Bronchial epithelial cell (primary cell): Measurements from ENCODE around the gene TGFB2. TPM values are rescaled to one million over a fixed set of nuclear protein-coding genes. Genes with fewer than 3 reads are reported as not detected.

Experiments used
- DNase-seq: peaks from one replicate; pipeline ENCODE4 v3.0.0-alpha.2; 2010; ENCODE audit warnings: low read depth
- FAIRE-seq: peaks from 2 replicates; lab custom pipeline; 2011; peaks lifted over from hg19 to GRCh38; lab: Jason Lieb, UNC
- H3K27me3 ChIP-seq: 2 replicates; pipeline ENCODE4 v1.5.1; 2011; ENCODE audit warnings: low read length; ENCODE audit not compliant: control insufficient read depth, insufficient read depth
- H3K36me3 ChIP-seq: 2 replicates; pipeline ENCODE4 v1.5.1; 2011; ENCODE audit warnings: low read length; ENCODE audit not compliant: control insufficient read depth, insufficient read depth
- H3K4me3 ChIP-seq: 2 replicates; pipeline ENCODE4 v1.5.1; 2011; ENCODE audit warnings: mild to moderate bottlenecking, low read depth, low read length, control low read depth
- total RNA-seq: library from RNA; depleted of rRNA; stranded (reverse); fragments of >200 nt; gene quantifications from 2 replicates; pipeline ENCODE4 v1.2.1, GENCODE V29; 2014
- TF ChIP-seq, protein P1 (sequence below): IDR thresholded peaks from 2 replicates; pipeline ENCODE4 v1.5.1; 2011; ENCODE audit warnings: mild to moderate bottlenecking, moderate library complexity, low read length, control low read depth, inconsistent platforms; ENCODE audit not compliant: insufficient read depth, severe bottlenecking

The TGFB2 gene
- total RNA-seq, 1 donor from 2014 or later, result 6.1 TPM

- H3K4me3 ChIP-seq, result no peak overlapping the region
- no peaks in the 10 kb centered on the region for H3K27me3 ChIP-seq
- no peak for FAIRE-seq
- TF ChIP-seq, protein P1, sequence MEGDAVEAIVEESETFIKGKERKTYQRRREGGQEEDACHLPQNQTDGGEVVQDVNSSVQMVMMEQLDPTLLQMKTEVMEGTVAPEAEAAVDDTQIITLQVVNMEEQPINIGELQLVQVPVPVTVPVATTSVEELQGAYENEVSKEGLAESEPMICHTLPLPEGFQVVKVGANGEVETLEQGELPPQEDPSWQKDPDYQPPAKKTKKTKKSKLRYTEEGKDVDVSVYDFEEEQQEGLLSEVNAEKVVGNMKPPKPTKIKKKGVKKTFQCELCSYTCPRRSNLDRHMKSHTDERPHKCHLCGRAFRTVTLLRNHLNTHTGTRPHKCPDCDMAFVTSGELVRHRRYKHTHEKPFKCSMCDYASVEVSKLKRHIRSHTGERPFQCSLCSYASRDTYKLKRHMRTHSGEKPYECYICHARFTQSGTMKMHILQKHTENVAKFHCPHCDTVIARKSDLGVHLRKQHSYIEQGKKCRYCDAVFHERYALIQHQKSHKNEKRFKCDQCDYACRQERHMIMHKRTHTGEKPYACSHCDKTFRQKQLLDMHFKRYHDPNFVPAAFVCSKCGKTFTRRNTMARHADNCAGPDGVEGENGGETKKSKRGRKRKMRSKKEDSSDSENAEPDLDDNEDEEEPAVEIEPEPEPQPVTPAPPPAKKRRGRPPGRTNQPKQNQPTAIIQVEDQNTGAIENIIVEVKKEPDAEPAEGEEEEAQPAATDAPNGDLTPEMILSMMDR, result no peak
- no peak for DNase-seq
- H3K36me3 ChIP-seq, result peaks cover 3% of the 10 kb centered on the region
Measured at GRCh38 chr1:218301217-218301616, 43.9 kb upstream of the TGFB2 start.

- no peak for DNase-seq
- H3K27me3 ChIP-seq, result no peaks in the 10 kb centered on the region
- no peak for FAIRE-seq
- no peak overlapping the region for H3K4me3 ChIP-seq
- H3K36me3 ChIP-seq, result peaks cover 3% of the 10 kb centered on the region
- TF ChIP-seq, protein P1, result no peak
Measured at GRCh38 chr1:218302155-218302554, 43.0 kb upstream of the TGFB2 start.

GRCh38 chr1:218303176-218303879, 41.8 kb upstream of the TGFB2 start:
- Histone ChIP-seq H3K4me3 (no peak overlapping the region), H3K36me3 (peaks cover 3% of the 10 kb centered on the region), H3K27me3 (no peaks in the 10 kb centered on the region)
- DNase-seq, result no peak
- TF ChIP-seq, protein P1, result no peak
- no peak for FAIRE-seq

DNA sequence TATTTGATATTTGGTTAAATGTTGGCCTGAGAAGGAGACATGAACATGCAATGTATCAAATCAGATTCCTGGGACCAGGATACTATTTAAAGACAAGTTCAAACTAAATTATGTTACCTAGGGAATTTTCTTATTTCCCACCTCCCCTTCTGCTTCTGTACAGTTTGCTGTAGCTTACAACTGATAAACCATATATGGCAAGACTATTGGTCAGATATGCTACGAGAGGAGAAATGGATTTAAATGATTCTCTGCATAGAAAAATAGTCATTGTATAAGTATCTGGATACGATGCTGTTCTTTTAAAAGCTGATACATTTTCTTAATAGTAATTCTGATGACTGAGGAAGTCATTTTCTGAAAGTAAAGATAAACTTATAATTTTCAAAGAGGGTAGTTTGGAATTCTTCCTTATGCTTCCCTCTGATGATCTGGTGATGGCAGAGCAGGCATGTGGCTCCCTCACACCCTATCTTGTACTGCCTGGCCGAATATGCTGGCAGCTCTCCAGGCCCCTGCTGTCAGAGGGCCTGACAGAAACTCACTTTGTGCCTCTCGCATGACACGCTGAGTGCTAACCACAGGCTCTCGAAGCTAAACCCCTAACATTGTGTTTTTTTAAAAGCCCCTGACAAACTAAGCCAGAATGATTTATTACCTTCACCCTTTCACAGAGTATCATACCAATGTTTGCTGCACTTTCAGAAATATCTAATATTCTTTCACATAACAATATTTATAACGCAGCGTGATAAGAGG, 40.7 kb upstream of the TGFB2 start:
- H3K27me3 ChIP-seq, result no peaks in the 10 kb centered on the region
- DNase-seq, result no peak
- H3K36me3 ChIP-seq, result peaks cover 3% of the 10 kb centered on the region
- no peak overlapping the region for H3K4me3 ChIP-seq
- TF ChIP-seq, protein P1, result no peak
- FAIRE-seq, result no peak

DNA sequence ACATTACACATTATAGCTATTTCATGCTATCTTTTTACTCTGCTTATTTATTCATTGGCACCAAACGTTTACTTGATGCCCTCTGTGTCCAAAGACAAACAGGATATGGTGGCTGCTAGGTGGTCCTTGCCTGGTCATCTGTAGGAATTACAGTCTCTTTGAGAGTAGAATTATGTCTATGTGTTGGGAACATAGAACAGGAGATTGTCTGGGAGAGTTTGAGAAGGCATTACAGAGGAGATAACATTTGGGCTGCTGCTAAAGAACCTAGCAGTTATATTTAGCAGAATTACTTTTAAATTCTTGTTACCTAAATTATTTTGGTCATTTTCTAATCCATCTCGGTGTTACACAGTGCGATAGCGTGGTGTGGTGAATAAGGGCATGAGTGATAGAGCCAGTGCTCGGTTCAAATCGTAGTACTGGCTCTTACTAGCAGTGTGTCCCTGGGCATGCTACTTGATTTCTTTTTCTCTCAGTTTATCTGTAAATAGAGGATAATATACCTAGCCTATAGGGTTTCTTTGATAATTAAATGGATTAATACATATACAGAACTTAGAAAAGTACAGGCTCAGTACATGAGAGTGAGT, 39.6 kb upstream of the TGFB2 start:
- TF ChIP-seq, protein P1, result no peak
- FAIRE-seq, result no peak
- H3K27me3 ChIP-seq, result no peaks in the 10 kb centered on the region
- peaks cover 3% of the 10 kb centered on the region for H3K36me3 ChIP-seq
- DNase-seq, result no peak
- no peak overlapping the region for H3K4me3 ChIP-seq
